GM10847 (cell line): Measurements from ENCODE around the gene CDKL2.

ENCODE experiments used
- POLR2A ChIP-seq: IDR thresholded peaks from 2 replicates; pipeline ENCODE4 v1.6.1; 2011; ENCODE audit not compliant: insufficient read length; ENCODE audit errors: extremely low read depth

The CDKL2 gene

DNA sequence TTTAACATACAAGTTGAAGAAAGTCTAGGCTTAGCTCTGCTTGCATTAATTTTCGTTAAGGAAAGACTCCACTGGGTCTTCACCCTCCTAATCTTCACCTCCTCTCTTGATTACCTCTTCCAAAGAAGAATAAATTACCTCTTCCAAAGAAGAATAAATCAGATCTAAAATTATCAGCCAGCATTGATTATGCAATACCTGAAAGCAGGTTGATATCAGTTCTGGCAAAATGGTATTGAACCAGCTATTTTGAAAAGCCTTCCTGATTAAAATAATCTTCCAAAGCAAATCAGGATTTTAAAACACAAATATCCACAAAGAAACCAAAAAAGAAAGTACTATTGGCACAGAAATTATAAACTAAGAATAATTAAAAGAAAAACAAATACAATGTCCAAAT is 36.9 kb downstream of the CDKL2 start:
- TF ChIP-seq POLR2A, result no peak

DNA sequence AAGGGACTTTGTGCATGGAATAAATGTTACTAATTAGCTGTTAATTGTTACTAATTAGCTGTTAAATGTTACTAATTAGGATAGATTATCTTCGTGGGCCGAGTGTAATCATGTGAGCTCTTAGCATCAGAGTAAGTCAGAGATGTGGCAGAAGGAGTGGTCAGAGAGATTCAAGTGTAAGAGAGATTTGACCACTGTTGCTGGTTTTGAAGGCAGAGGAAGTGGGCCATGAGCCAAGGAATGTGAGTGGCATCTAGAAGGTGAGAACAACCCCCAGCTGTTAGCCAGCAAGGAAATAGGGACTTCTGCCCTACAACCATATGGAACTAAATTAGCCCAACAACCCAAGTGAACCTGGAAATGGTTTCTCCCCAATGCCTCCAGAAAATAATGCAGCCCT is 46.3 kb downstream of the CDKL2 start:
- TF ChIP-seq POLR2A, result no peak

DNA sequence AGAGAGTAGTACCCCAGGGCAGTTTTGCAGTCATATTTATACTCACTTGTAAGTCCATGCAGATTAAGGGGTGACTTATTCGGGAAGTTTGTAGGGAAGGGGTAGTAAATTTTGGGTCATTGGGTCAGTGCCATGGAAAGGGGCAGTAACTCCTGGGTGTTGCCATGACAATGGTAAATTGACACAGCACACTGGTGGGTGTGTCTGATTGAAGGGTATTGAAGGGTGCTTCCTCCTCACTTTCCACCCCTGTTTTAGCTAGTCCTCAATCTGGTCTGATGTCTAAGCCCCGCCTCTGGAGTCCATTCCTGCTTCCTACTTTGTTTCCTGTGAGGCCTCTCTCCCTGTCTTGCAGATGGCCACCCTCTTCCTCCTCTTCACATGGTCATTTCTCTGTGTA is 62.6 kb downstream of the CDKL2 start:
- TF ChIP-seq POLR2A, result no peak

DNA sequence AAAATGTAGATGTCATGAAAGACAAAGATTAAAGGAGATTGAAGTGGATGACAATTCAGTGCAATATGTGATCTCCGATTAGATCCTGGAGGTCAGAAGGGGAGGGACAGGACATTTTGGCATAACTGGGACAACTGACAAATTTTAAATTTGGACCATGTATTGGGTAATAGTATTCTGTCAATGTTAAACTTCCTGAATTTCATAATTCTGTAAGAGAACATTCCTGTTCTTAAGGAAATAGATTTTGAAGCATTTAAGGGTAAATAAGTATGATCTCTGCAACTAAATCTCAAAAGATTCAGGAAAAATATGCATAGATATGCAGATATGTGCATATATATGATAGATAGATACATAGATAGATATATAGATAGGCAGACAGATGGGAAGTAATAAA is 63.4 kb downstream of the CDKL2 start:
- no peak for TF ChIP-seq POLR2A

DNA sequence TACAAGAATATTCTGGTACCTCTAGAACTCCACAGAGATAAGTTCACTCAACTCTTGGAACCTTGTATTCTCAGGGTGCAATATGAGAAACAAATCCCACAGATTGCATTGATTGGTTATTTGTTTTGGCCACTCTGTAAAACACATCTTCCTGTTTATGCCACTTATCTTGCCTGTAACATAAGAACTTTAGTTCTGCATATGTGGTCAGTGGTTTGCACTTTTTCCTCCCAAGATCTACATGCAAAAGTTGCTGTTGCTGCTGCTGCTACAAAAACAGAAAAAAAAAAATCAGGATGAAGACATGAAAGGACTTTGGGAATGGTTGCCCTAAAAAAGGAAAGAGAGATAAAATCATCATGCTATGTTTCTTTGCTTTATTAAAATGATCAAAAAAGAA is 64.8 kb downstream of the CDKL2 start:
- TF ChIP-seq POLR2A, result no peak

DNA sequence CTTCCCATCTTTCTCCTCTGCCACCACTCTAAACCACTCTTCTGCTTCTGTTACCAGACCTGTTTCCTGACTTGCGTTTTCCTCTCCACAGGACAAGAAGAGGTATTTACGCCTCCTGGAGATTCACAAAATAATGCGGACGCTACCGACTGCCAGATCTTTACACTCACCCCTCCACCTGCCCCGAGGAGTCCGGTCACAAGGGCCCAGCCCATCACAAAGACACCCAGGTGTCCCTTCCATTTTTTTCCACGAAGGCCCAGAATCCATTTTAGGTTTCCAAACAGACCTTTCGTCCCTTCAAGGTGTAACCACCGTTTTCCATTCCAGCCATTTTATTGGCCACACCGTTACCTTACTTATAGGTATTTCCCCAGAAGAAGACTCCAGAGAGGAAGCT is 66.3 kb downstream of the CDKL2 start:
- TF ChIP-seq POLR2A, result no peak

DNA sequence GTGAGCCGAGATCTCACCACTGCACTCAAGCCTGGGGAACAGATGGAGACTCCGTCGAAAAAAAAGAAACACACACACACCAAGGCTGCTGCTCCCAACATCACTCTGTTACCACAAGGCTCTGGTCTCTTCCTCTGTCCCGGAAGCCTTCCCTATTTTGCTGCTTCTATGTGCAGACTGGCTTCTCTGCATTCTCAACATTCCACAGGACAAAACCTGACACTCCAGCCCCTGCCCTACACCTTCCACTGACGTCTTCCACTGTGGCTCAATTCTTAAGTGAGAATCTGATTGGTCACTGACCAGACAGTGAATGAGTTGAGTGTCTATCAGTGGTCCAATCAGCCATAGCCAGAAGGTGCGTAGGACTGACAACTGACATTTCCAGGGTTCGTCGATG is 68.5 kb downstream of the CDKL2 start:
- no peak for TF ChIP-seq POLR2A

DNA sequence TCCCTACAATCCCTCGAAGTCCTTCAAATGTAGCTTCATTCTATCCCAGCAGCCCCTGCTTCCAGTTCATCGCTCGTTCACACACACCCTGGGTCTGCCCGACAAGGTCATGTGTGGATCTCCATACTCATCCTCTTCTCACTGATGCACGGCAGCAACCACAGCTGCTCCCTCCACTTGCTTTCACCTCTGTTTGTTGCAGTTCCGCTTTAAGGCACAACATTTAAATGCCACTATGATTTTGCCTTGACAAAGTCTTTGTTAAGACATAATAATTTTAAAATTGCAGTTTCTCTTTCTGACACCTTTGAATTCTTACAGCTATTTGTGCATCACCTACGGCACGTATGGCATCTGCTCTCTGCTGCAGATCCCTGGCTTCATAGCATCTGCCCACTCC is 72.6 kb downstream of the CDKL2 start:
- TF ChIP-seq POLR2A, result no peak

DNA sequence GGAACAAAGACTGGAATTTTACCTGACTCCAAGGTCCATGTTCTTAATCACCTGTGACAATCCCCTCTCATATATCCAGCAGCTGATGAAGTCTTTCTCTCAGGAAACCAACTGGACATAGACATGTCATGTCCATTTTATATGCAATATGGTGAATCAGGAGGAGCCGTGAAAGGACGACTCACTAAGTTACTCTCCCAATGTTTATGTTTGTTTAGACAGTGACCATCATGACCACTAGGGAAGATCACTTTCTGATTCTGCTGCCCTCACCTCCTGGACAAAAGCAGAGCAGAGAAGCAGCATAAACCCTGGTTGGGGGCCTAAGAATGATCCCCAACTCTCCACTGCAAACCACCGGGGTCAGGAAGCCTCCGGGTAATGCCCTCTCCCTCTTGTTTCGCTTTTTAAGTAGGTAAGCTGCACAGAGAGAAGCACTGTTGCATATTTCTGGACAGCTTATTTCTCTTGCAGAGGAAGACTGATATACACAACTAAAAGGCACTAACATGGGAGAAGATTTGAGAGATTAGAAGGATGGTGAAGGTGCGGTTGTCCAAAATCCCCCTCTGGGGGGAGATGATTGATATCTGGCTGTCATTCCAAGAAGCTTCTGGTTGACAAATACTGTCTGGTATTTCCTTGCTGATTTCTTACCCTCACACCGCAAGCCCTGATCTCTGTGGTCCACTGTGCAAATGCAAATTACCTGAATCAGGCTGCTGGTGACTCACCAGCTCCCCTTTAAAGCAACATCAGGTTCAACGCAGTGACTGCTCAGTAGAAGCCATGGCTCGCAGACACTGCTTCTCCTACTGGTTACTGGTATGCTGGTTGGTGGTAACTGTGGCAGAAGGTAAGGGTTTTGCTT is 74.8 kb downstream of the CDKL2 start, which contains the start of gene ODAPH:
TSS of gene ODAPH (plus strand) at position 773 of the 871 bp plus-strand sequence. CDS start at position 790, 17 bp downstream.
- no peak for TF ChIP-seq POLR2A

DNA sequence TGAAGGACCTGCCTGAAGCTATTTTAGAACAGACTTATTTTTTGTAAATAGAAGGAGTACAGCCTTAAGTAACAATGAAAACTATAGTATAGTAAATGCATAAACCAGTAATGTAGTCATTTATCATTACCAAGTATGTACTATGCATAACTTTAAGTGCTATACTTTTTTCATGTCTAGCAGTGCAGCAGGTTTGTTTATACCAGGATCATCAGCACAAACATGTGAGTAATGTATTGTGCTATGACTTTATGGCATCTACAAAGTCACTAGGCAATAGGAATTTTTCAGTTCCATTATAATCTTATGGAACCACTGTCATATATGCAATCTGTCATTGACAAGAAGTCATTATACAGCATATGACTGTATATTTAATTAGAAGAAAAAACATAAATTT is 77.9 kb downstream of the CDKL2 start:
- TF ChIP-seq POLR2A, result no peak

DNA sequence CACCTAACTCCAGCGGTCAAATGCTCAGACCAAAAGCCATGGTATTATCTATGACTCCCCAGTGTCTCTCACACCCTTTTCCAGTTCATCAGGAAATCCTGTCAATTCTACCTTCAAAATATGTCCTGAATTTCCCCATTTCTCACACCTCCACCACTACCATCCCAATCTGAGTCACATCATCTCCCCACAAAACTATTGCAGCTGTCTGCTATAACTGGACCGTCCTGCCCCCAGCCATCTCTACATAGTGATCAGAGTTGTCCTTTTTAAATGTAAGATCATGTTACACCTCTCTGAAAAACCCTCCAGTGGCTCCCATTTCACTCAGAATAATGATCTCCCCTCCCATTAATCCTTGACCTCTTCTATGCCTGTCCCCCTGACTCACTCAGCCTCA is 81.3 kb downstream of the CDKL2 start:
- TF ChIP-seq POLR2A, result no peak

DNA sequence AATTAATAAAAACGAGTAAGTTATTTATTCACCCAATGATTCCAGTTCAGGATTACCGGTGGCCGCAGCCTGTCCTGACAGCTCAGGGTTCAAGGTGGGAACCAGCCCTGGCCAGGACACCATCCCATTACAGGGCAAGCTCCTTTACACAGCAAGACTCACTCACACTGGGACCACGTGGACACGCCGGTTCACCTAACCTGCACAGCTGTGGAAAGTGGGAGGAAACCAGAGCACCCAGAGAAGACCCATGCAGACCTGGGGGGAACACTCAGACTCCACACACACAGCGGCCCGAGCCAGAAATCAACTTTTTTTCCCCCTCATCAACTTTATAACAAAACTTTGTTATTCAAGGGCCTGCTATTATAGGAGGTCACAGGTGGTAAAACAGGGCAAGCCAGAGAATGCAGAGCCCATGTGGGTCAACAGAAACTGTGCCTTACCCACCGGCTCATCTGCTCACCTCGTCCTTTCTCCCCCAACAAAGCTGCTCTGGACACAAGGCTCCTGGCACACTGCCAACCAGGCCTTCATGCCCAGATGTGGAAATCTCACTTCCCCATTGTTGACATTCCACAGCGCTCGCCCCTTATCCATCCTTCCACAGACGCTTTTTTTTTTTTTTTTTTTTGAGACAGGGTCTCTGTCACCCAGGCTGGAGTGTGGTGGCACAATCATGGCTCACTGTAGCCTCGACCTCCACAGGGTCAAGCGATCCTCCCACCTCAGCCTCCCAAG is 82.5 kb downstream of the CDKL2 start:
- TF ChIP-seq POLR2A, result no peak

DNA sequence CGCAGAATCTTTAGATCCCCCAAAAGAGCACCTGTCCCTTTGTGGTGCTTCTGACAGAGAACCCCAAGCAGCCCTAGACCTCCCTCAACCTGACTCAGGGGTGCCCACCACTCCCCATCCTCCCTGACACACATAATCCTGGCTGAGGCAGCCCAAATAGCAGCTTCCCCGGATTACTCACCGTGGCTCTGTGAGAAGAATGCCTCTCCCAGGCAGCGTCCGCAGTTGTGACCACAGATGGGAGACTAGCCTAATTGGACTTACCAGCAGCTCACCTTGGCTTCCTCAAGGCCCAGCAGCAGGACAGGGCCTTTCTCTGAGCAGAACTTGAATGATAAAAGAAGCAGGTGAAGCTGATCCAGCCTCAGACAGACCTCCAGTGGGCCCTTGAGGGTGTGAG is 84.8 kb downstream of the CDKL2 start:
- no peak for TF ChIP-seq POLR2A

DNA sequence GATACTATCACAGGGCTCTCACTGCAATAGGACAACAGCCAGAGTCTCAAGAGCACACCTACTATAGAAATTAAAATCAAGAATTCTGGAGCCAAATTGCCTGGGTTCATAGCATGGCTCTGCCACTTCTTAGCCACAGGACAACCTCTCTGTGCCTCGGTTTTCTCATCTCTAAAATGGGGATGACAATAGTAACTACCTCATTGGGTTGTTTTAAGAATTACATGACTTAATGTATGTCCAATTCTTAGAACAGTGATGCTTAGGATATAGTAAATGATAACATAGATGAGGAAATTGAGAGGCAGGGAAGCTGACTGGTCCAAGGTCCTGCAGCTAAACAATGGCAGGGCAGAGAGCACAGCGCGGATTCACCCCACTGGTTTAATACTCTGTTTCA is 85.5 kb downstream of the CDKL2 start:
- no peak for TF ChIP-seq POLR2A

DNA sequence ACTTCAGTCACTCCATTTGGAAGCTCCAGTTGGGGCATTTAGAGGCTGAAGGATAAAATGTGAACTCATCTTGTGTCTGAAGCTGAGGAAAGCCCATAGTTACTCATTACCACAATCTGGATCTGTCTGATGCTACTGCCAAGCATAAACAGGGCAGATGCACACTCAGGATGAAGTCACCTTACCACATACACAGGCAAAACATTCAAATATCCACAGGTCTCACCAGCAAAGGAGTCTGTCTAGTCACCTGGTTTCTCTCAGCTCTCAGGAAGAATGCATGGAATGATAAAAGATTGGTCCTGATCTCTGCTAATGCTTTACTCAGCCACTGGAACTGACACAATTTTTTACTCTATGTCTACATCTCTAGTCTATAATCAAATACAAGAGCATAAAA is 87.5 kb downstream of the CDKL2 start:
- TF ChIP-seq POLR2A, result no peak

DNA sequence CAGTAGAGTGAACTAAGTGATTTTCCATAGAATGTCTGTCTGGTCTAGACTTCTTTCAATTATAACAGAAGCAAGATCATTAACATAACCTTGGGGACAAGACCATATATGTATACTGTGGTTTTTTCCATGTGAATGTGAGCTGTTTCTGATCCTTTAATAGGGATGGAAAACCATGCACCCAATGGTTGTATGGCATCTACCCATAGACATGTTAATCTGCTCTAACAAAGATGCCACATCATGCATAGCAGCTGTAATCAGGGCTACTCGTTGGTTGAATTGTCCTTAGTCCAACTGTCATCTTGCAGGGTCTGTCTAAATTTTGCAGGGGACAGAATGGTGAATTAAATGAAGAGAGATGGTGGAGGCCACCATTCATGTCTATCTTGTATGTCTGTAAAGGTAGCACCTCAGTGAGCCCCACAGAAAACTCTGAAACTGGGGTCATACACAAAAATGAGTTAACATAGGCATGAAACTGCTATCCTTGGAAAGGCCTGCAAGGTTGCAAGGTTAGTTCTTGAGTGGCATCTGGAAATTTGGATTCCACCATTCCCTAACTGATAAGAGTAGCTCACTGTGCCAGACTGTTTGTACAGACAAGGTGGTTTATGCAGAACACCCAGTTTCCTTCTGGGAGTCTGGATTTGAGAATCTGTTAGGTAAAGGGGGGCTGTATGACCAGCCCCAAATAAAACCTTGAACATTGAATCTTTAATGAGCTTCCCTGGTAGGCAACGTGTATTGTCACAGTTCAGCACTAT is 99.6 kb downstream of the CDKL2 start:
- TF ChIP-seq POLR2A, result no peak
